Type B pancreatic cell (in vitro differentiated cells): ENCODE results near the gene ORC5. TPM values are rescaled to one million over a fixed set of nuclear protein-coding genes. Genes with fewer than 3 reads are reported as not detected.

Experiments
- DNase-seq: peaks from one replicate; pipeline ENCODE4 v3.0.0; 2021; ENCODE audit warnings: mixed read lengths; ENCODE audit not compliant: unreplicated experiment; ENCODE audit errors: extremely low spot score
- H3K27ac Mint-ChIP-seq: 2 replicates; pipeline ENCODE4 v1.8.0; 2021; ENCODE audit warnings: mild to moderate bottlenecking, mixed read lengths
- H3K27me3 Mint-ChIP-seq: 2 replicates; pipeline ENCODE4 v1.8.0; 2021; ENCODE audit warnings: mixed read lengths
- H3K36me3 Mint-ChIP-seq: 2 replicates; pipeline ENCODE4 v1.8.0; 2021; ENCODE audit warnings: mixed read lengths
- H3K4me1 Mint-ChIP-seq: one replicate; pipeline ENCODE4 v1.8.0; 2021; ENCODE audit warnings: mixed read lengths; ENCODE audit not compliant: unreplicated experiment
- H3K4me3 Mint-ChIP-seq: 2 replicates; pipeline ENCODE4 v1.8.0; 2021; ENCODE audit warnings: mild to moderate bottlenecking, mixed read lengths
- H3K9me3 Mint-ChIP-seq: 2 replicates; pipeline ENCODE4 v1.8.0; 2021; ENCODE audit warnings: mixed read lengths
- total RNA-seq: library from RNA; stranded (reverse); gene quantifications from 2 replicates; pipeline ENCODE4 v1.2.1, GENCODE V29; 2021; ENCODE audit warnings: low replicate concordance
- TF ChIP-seq, protein P1 (sequence below): fragments of 200-600 bp; sonication (generic); conservative IDR thresholded peaks from 2 replicates; pipeline ENCODE4 v1.5.0; 2021; ENCODE audit warnings: antibody characterized with exemption, mild to moderate bottlenecking

ORC5 gene
- total RNA-seq, 1 donor from 2014 or later, result 22.8 TPM

DNA sequence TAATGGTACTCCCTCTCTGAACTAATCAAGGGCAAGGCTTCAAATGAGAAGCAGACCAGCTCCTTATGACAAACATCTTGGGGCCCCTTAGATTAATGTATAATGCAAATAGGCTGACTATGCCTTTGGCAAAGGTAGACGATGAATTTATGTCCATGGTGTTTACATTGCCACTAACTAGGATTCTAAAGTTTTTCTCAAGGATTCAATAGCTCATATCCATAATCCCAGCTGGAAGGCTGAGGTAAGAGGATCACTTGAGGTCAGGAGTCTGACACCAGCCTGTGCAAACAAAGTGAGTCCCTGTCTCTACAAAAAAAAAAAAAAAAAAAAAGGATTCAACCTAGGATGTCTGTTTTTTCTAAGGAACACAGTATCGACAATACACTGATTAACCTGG lies 96.5 kb downstream of the ORC5 start:
- Mint-ChIP-seq H3K9me3 (peaks cover 4% of the 10 kb centered on the region), H3K36me3 (no peaks in the 10 kb centered on the region), H3K27ac (no peak overlapping the region), H3K27me3 (no peaks in the 10 kb centered on the region), H3K4me3 (no peak overlapping the region), H3K4me1 (no peaks in the 10 kb centered on the region)
- DNase-seq, result no peak
- TF ChIP-seq, protein P1, sequence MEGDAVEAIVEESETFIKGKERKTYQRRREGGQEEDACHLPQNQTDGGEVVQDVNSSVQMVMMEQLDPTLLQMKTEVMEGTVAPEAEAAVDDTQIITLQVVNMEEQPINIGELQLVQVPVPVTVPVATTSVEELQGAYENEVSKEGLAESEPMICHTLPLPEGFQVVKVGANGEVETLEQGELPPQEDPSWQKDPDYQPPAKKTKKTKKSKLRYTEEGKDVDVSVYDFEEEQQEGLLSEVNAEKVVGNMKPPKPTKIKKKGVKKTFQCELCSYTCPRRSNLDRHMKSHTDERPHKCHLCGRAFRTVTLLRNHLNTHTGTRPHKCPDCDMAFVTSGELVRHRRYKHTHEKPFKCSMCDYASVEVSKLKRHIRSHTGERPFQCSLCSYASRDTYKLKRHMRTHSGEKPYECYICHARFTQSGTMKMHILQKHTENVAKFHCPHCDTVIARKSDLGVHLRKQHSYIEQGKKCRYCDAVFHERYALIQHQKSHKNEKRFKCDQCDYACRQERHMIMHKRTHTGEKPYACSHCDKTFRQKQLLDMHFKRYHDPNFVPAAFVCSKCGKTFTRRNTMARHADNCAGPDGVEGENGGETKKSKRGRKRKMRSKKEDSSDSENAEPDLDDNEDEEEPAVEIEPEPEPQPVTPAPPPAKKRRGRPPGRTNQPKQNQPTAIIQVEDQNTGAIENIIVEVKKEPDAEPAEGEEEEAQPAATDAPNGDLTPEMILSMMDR, result no peak

DNA sequence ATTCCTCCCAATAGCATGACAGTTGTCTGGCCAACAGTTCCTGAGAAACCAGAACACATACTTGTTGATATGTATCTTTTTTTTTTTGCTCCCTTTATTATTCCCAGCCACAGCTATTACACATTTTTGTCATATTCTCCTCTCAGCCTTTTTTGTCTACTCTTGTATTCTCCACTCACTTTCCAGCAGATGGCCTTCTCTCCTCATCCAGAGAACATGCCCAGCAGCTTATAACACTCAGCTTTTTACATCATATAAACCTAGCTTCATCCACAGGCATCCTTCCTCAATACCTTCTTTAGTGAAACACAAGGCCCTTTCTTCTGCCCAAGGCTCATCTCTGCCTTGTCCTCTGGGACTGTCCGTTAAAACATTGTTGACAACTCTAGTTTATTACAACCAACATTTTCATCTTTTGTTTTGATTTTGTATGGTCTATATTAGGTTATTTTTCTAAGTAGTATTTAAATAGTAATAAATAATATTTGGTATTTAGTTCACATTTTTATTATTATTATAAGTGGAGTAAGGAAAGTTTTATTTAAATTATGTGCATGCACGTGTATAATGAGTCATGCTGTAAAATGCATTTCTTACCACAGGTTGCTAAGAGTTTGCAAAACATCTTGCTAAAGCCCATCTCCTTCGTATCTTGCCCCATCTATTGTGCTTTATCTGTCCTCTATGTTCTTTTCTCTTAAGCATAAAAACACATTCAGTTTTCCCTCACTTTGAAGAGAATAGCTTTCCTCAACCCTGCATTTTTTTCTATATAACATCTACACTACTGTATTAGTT lies 101.5 kb downstream of the ORC5 start:
- Mint-ChIP-seq H3K27me3 (no peaks in the 10 kb centered on the region), H3K9me3 (peaks cover 4% of the 10 kb centered on the region), H3K4me1 (no peaks in the 10 kb centered on the region), H3K36me3 (no peaks in the 10 kb centered on the region), H3K27ac (no peak overlapping the region), H3K4me3 (no peak overlapping the region)
- TF ChIP-seq, protein P1, result no peak
- no peak for DNase-seq

DNA sequence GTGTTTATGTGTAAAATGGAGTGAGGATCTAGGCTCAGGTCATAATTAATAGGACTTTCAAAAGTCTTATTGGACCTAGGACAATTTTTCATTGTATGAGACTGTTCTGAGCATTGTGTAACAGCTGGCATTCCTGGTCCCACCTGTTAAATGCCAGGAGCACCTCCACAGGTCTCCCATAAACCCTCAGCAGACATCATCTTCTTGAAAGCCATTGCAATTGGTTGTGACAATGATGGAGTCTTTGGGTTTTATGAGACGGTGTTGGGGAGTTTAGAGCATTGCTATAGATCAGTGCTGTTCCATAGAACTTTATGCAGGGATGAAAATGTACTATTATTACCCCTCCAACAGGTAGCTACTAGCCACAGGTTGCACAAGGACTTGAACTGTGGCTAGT lies 108.9 kb downstream of the ORC5 start:
- Mint-ChIP-seq H3K4me3 (no peak overlapping the region), H3K9me3 (no peaks in the 10 kb centered on the region), H3K27ac (no peak overlapping the region), H3K27me3 (peaks cover 4% of the 10 kb centered on the region), H3K36me3 (no peaks in the 10 kb centered on the region), H3K4me1 (no peaks in the 10 kb centered on the region)
- TF ChIP-seq, protein P1, result no peak
- DNase-seq, result no peak

DNA sequence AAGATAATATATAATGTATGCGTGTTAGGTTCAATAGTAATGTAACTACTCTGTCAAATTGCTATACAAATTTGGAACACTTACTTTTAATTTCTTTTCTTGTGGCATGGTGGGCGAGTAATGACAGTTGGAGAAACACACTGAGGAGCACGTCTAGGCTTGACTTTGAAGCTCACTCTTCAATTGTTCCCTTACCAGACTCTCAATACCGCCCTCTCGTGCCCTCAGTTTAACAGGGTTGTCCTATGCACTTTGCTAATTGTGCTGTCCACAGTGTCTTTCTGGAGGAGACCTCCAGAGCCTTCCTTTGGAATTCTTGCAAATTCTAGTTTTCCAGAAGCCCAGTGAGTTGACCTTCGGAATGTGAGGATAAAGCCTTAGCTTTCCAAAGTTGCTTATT lies 111.1 kb downstream of the ORC5 start:
- TF ChIP-seq, protein P1, result peak; percentile 25
- DNase-seq, result no peak
- Mint-ChIP-seq H3K27me3 (peaks cover 7% of the 10 kb centered on the region), H3K9me3 (no peaks in the 10 kb centered on the region), H3K4me3 (no peak overlapping the region), H3K4me1 (no peaks in the 10 kb centered on the region), H3K27ac (no peak overlapping the region), H3K36me3 (no peaks in the 10 kb centered on the region)

DNA sequence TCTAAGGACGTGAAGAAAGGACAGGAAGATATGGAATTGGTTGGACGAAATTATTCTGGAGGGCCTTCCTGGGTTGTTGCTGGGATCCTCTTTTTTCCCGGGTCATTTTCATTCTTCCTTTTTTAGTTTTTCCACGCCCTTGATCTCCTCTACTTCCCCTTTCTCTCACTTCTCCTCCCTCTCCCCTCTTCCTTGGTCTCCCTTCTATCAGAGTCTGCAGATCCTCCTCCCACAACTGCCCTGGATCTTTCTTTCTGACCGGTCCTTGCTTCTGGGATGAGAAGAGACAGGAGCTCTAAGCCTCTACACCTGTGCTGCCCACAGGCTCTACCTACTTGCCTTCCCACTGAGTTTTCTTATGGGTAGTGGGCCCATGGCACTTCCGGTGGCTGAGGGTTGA lies 114.7 kb downstream of the ORC5 start:
- Mint-ChIP-seq H3K36me3 (no peaks in the 10 kb centered on the region), H3K27ac (no peak overlapping the region), H3K27me3 (peaks cover 3% of the 10 kb centered on the region), H3K9me3 (no peaks in the 10 kb centered on the region), H3K4me3 (no peak overlapping the region), H3K4me1 (peaks cover 5% of the 10 kb centered on the region)
- TF ChIP-seq, protein P1, result no peak
- DNase-seq, result no peak
